AG10803 (cell line): Measurements from ENCODE around the gene INPP5A.
A peak's percentile ranks its signal among the peaks of the same experiment; 100 is the strongest.

Experiments
- DNase-seq: peaks from one replicate; pipeline ENCODE4 v3.0.0; 2010; ENCODE audit warnings: low read depth
- H3K4me3 ChIP-seq: 2 replicates; pipeline ENCODE4 v1.5.1; 2011; ENCODE audit warnings: mild to moderate bottlenecking, low read length, control low read depth
- CTCF ChIP-seq: conservative IDR thresholded peaks from 2 replicates; pipeline ENCODE4 v1.5.1; 2011; ENCODE audit warnings: mild to moderate bottlenecking, low read length, control low read depth, inconsistent platforms

Gene INPP5A

GRCh38 chr10:132532179-132532578 lies 5.4 kb upstream of the INPP5A start:
- no peak overlapping the region for H3K4me3 ChIP-seq
- no peak for TF ChIP-seq CTCF
- no peak for DNase-seq

GRCh38 chr10:132532749-132533560 lies 4.6 kb upstream of the INPP5A start:
- TF ChIP-seq CTCF = no peak
- H3K4me3 ChIP-seq = no peak overlapping the region

GRCh38 chr10:132533571-132534260 lies 3.9 kb upstream of the INPP5A start:
- DNase-seq = no peak
- no peak for TF ChIP-seq CTCF
- H3K4me3 ChIP-seq = no peak overlapping the region

More at GRCh38 chr10:132532749-132533560, 4.6 kb upstream of the INPP5A start:
- DNase-seq = peak; percentile 66

- DNase-seq = no peak
- TF ChIP-seq CTCF = no peak
These were observed 3.1 kb upstream of the INPP5A start for GRCh38 chr10:132534391-132535064.

DNA sequence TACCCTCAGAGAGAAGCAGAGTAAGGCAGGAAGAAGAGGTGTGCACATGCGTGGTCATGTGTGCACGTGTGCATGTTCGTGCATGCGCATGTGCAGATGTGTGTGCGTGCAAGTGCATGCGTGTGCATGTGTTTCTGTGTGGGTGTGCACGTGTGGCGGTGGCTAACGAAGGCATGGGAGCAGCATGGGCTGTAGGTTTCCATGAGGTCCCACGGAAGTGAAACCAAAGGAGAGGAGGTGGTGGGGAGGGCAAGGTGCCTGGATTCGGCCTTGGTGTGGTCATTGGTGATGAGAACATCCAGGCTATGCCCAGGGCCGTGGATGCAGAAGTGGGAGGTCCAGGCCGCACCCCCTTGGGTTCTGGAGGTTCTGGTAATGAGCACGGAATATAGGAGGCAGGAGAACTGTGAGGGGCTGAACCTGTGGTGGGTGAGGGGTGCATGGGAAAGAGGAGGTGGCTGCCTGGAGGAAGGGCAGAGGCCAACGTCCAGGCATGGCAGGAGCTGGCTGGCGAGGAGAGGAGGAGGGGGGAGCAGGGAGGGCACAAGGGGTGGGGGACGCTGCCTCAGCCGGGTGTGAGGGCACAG lies 2.4 kb upstream of the INPP5A start:
- no peak overlapping the region for H3K4me3 ChIP-seq
- no peak for TF ChIP-seq CTCF
- DNase-seq = no peak

More at GRCh38 chr10:132534391-132535064, 3.1 kb upstream of the INPP5A start:
- no peak overlapping the region for H3K4me3 ChIP-seq

DNA sequence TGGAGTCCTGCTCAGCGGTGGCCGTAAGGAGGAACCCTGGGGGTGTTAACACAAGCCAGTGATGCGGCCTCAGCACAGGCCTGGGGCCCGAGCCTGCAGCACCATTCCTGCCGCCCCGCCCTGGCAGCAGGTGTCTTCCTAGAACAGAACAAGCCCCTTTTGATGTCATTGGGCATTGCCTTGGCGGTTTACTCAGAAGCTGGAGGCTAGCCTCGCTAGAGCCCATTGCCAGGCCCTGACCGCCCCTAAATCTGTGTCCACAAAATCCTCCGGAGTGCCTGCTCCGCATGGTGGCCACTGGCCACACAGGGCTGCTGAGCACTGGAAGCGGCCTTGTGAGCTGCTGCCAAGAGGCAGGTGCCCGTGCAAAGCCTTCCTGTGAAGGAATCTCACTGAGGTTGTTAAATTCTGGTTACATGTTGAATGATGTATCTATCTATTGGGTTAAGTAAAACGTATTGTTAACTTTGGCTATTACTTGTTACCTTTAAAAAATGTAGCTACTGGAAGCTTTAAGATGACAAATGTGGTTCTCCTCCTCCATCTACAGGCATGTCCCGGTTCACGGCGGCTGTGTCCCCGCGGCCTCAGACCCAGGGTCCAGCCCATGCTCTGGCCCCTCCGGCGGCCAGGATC lies 1.2 kb upstream of the INPP5A start:
- no peak for TF ChIP-seq CTCF
- H3K4me3 ChIP-seq = peak overlapping the region; percentile 61
- DNase-seq = no peak
